Mucosa of descending colon (tissue), 3 donors: ENCODE results near the gene IQGAP2. TPM values are rescaled to one million over a fixed set of nuclear protein-coding genes. Genes with fewer than 3 reads are reported as not detected.

Experiments
- ATAC-seq: fragments of 200-7000 bp; cut with Tn5 transposase; one replicate; pipeline ENCODE4 v1.9.1; 2020; ENCODE audit warnings: mild to moderate bottlenecking, moderate library complexity
- DNase-seq, 3 donors: peaks; one replicate each; pipeline ENCODE4 v3.0.0-alpha.2; 2020
- H3K36me3 ChIP-seq: fragments of 200-600 bp; one replicate; pipeline ENCODE4 v1.8.0; 2021; ENCODE audit warnings: low read depth, mild to moderate bottlenecking
- H3K4me1 ChIP-seq: fragments of 200-600 bp; one replicate; pipeline ENCODE4 v1.8.0; 2021; ENCODE audit warnings: low read depth, mild to moderate bottlenecking
- H3K4me3 ChIP-seq: fragments of 200-600 bp; one replicate; pipeline ENCODE4 v1.8.0; 2021; ENCODE audit warnings: mild to moderate bottlenecking
- H3K9me3 ChIP-seq: fragments of 200-600 bp; one replicate; pipeline ENCODE4 v1.8.0; 2021; ENCODE audit warnings: mild to moderate bottlenecking
- intact Hi-C, 2 donors: fragments of 100-400 bp; cut with DNase I in 1 of 2; cut with micrococcal nuclease in 1 of 2; formaldehyde crosslinking; loops; one replicate each; pipeline versions ENCODE4 v1.11.0 to v1.11.1; 2022; cut with DNase I, micrococcal nuclease
- total RNA-seq, 3 donors: library from RNA; stranded (reverse); fragmentation: NEBNext Ultra II Directional in 2 of 3; extraction: Animal tissue kit (Norgen Biotek cat#: 25700) in 2 of 3; gene quantifications; one replicate each; pipeline versions ENCODE4 v1.2.1 to v1.2.4, GENCODE V29; 2021 to 2023
- TF ChIP-seq, protein P1 (sequence below): fragments of 200-600 bp; IDR thresholded peaks from one replicate; pipeline ENCODE4 v1.8.0; 2022; ENCODE audit warnings: antibody characterized with exemption, mild to moderate bottlenecking
- donor health status: DM: no; HTN: no; CAD: no; lungs with moderate emphysema.
- donor health status: DM: no; HTN: no; CAD: no.
- donor health status: DM: no; HTN: yes; CAD: no.

The IQGAP2 gene
- total RNA-seq, 3 donors from 2014 or later: 59.7 to 159 (median 84.8) TPM

DNA sequence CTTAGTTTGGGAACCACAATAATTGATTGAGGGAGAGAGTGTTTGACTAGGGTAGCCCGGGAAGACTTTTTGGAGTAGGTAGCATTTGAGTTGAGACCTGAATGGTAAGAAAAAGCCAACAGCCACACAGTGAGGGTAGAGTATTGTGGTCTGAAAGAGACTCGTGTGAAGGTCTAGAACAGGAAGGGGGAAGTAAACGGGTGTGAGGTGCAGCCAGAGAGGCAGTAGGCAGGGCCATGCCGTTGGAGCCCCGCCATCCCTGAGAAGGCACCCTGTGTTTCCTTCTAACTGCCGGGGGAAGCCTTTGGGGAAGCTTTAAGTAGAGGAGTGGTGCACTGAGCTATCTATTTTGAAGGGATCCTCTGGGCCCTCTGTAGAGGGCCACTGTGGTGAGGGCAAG lies 223.7 kb downstream of the IQGAP2 start:
- no peak for DNase-seq
- ATAC-seq: no peak
- Histone ChIP-seq H3K4me1 (no peaks in the 10 kb centered on the region), H3K4me3 (no peak overlapping the region), H3K9me3 (no peaks in the 10 kb centered on the region), H3K36me3 (no peaks in the 10 kb centered on the region)
- TF ChIP-seq, protein P1, sequence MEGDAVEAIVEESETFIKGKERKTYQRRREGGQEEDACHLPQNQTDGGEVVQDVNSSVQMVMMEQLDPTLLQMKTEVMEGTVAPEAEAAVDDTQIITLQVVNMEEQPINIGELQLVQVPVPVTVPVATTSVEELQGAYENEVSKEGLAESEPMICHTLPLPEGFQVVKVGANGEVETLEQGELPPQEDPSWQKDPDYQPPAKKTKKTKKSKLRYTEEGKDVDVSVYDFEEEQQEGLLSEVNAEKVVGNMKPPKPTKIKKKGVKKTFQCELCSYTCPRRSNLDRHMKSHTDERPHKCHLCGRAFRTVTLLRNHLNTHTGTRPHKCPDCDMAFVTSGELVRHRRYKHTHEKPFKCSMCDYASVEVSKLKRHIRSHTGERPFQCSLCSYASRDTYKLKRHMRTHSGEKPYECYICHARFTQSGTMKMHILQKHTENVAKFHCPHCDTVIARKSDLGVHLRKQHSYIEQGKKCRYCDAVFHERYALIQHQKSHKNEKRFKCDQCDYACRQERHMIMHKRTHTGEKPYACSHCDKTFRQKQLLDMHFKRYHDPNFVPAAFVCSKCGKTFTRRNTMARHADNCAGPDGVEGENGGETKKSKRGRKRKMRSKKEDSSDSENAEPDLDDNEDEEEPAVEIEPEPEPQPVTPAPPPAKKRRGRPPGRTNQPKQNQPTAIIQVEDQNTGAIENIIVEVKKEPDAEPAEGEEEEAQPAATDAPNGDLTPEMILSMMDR: no peak
- intact Hi-C loops: no loop called here

DNA sequence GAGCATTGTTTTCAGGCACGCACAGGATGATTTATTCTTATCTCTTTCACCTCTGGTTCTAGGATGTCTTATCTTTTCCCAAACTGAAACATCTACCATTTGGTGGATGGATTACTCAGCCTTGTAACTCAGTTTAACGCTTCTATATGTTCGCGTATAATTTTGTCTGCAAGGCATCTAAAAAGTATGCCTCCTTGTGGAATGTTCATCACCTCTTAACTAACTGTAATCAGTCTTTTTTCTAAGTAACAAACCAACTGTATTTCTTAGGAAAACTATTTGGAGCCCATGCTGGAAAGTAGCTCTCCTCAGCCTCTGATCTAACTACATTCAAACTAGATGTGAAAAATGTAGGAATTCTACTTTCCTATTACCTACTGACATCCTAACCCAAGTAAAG lies 231.6 kb downstream of the IQGAP2 start:
- Histone ChIP-seq H3K4me1 (no peaks in the 10 kb centered on the region), H3K36me3 (no peaks in the 10 kb centered on the region), H3K4me3 (no peak overlapping the region), H3K9me3 (no peaks in the 10 kb centered on the region)
- ATAC-seq (no peak), DNase-seq (no peak)
- TF ChIP-seq, protein P1: no peak
- intact Hi-C loops: no loop called here

DNA sequence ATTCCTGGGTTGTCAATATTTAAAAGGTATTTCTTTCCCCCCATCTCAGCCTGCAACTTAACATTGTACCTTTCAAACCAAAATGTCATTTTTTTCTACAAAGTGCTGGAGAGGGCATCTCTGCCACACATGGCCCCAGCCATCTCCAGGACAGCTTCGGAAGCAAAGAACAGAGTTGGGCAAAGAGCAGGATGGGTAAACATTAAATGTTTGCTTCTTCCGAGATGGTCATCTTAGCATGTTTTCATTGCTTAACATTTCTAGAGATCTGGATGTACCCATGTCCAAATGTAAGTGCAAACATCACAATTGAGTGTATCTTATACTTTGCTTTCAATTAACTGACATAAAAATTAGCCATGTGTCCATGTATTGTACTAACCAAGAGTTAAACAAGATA lies 234.4 kb downstream of the IQGAP2 start:
- TF ChIP-seq, protein P1: no peak
- DNase-seq: no peak
- intact Hi-C loops: no loop called here
- H3K4me1 ChIP-seq: no peaks in the 10 kb centered on the region
- H3K9me3 ChIP-seq: no peaks in the 10 kb centered on the region
- H3K4me3 ChIP-seq: no peak overlapping the region
- H3K36me3 ChIP-seq: no peaks in the 10 kb centered on the region
- no peak for ATAC-seq

DNA sequence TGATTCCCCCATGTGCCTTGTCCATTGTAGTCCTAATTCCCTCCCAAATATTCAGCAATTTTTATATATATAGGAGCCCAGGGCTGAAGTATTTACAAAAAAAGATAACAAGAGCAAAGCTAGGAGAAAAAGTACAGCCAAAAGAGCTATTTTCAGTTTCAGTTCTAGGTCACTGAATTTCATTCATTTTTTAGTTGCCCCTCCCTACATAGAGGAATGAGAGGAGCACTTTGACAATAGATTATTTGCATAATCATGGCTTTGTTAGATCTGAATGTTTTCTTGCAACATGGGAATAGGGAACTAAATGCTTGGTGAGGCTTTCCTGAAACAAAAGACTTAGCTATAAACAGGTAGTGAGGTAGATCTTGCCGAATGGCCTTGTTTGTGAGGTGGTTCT lies 235.4 kb downstream of the IQGAP2 start:
- H3K9me3 ChIP-seq: no peaks in the 10 kb centered on the region
- H3K4me1 ChIP-seq: no peaks in the 10 kb centered on the region
- no peak overlapping the region for H3K4me3 ChIP-seq
- TF ChIP-seq, protein P1: no peak
- ATAC-seq: no peak
- no peaks in the 10 kb centered on the region for H3K36me3 ChIP-seq
- no peak for DNase-seq
- intact Hi-C loops: no loop called here

DNA sequence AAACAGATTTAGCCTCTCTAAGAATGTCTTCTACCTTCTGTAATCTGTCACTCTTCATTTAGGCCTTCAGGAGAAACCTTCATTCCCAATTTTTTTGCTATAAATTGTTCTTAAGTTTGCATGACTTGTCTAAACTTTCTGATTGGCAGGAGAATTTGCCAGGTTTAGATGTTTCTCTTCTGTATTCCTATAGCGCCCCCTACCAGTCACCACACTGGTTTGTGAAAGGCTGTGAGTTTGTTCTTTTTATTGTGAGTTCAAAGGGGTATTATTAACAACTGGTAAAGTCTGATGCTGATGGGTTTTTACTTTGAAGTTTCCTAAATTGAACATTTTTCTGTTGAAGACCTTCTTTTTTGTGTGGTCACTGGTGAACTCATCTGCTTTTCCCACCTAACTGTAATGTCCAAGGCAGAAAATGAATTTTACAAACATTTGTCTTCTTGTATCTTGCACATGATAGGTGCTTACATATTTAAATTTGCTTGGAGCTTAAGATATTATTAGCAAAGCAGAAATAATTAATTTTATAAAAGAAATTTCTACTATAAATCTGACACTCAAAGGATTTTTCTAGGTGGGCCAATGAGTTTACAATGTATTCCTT lies 238.5 kb downstream of the IQGAP2 start:
- TF ChIP-seq, protein P1: peak; percentile 47
- H3K36me3 ChIP-seq: no peaks in the 10 kb centered on the region
- intact Hi-C loops: no loop called here
- no peaks in the 10 kb centered on the region for H3K9me3 ChIP-seq
- no peak overlapping the region for H3K4me3 ChIP-seq
- ATAC-seq (peak; percentile 64), DNase-seq (peak in 1 of 3 donors; percentile 92)
- no peaks in the 10 kb centered on the region for H3K4me1 ChIP-seq
